Pancreas (tissue), 10 donors: ENCODE data around the gene EBLN1. TPM values are rescaled to one million over a fixed set of nuclear protein-coding genes. Genes with fewer than 3 reads are reported as not detected.

Experiments
- ATAC-seq, 4 donors: fragments of 200-7000 bp; cut with Tn5 transposase; one replicate each; pipeline versions ENCODE4 v1.8.0 to v1.9.1; 2020; ENCODE audit warnings: mild to moderate bottlenecking in 4 of 4, moderate library complexity in 4 of 4
- DNase-seq, 6 donors: peaks; one replicate each; pipeline ENCODE4 v3.0.0-alpha.2; 2020
- FAIRE-seq: peaks from 2 replicates; lab custom pipeline; 2012; peaks lifted over from hg19 to GRCh38; lab: Jason Lieb, UNC
- H3K27ac ChIP-seq, 4 donors: fragments of 200-600 bp; sonication (generic); 1 replicate in 3 of 4; 2 replicates in 1 of 4; pipeline versions ENCODE4 v1.5.0 to v1.8.0; 2020
- H3K27me3 ChIP-seq, 4 donors: fragments of 200-600 bp; one replicate each; pipeline ENCODE4 v1.8.0; 2021
- H3K36me3 ChIP-seq, 3 donors: fragments of 200-600 bp; sonication (generic) in 1 of 3; one replicate each; pipeline versions ENCODE4 v1.5.0 to v1.8.0; 2020 to 2021
- H3K4me1 ChIP-seq, 3 donors: fragments of 200-600 bp; one replicate each; pipeline ENCODE4 v1.8.0; 2021
- H3K4me3 ChIP-seq, 4 donors: fragments of 200-600 bp; sonication (generic) in 2 of 4; one replicate each; pipeline versions ENCODE4 v1.5.0 to v1.8.0; 2020 to 2021
- H3K9me3 ChIP-seq, 4 donors: fragments of 200-600 bp; one replicate each; pipeline ENCODE4 v1.8.0; 2021
- WGBS, 2 donors: extraction: QIAGEN DNeasy Blood & Tissue Kit; methylation state at CpG; one replicate each; pipeline ENCODE4 v1.1.7; 2013; 5-methylcytosine and 5-hydroxymethylcytosine counted together
- intact Hi-C, 3 donors: fragments of 100-400 bp; cut with DNase I; formaldehyde crosslinking; loops; one replicate each; pipeline versions ENCODE4 v1.11.1 to v1.14.2; 2022
- polyA plus RNA-seq, 2 donors: library from polyadenylated mRNA; stranded (reverse); fragments of 200-250 nt; gene quantifications; one replicate each; pipeline ENCODE4 v1.2.3, GENCODE V29; 2013
- total RNA-seq, 6 donors: library from RNA; stranded (reverse); fragmentation: NEBNext Ultra II Directional in 4 of 6; extraction: Animal tissue kit (Norgen Biotek cat#: 25700) in 4 of 6; gene quantifications; one replicate each; pipeline versions ENCODE4 v1.2.1 to v1.2.4, GENCODE V29; 2021 to 2023
- TF ChIP-seq, protein P1 (sequence below), 4 donors: fragments of 200-600 bp; sonication (generic) in 3 of 4; IDR thresholded peaks; one replicate each; pipeline versions ENCODE4 v1.5.0 to v1.8.0; 2021; ENCODE audit warnings: antibody characterized with exemption in 4 of 4
- donor health status: healthy with polysubstance abuse.
- donor health status: DM: no; HTN: no; CAD: no; lungs with moderate emphysema.
- donor health status: DM: no; HTN: no; CAD: no.
- donor health status: control.
- donor health status: control.
- donor health status: Bipolar disorder and iron deficiency.
- donor health status: DM: yes; HTN: yes; CAD: no.
- donor health status: DM: no; HTN: no; CAD: no.
- donor health status: DM: no; HTN: no; CAD: no.
- donor health status: DM: yes; HTN: yes; CAD: no.

Gene EBLN1
- total and polyA plus RNA-seq, 8 donors = not detected

DNA sequence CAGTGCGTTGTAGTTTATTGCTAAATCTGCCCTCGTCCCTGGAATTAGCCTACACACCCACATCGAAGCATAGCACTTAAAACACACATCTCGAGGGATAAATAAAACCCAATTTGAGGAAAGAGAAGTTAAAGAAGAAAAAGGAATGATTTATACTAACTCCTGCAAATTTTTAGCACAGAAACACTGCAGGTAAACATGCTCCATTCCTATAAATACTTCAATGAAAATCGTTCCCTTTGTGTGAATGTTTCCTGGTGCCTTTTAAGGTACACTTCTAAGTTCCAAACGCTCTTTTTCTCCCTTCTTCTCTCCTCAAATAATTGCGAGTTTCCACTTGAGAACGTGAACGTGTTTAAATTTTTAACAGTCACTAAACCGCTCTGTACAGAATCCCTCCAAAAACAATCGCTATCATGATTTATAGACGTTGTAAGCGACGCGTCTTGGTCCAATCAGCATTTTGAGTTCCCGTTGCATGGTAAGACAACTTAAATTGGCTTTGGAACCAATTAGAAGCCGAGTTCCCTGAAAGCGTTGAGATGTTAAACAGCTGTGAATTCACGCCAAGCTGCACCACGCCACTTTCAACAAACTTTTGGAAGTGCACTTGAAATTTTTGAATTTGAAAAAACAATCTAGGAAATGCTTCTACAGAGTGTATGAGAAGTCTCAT, 12.5 kb upstream of the EBLN1 start:
- Histone ChIP-seq H3K9me3 (no peaks in the 10 kb centered on the region), H3K4me3 (peak overlapping the region; percentile 43 to 78 (median 58)), H3K27ac (peak overlapping the region in 3 of 4 donors; percentile 90 to 96 (median 90)), H3K27me3 (no peaks in the 10 kb centered on the region), H3K36me3 (no peaks in the 10 kb centered on the region), H3K4me1 (peaks cover 0 to 8% (median 0%) of the 10 kb centered on the region in 3 donors)
- ATAC-seq = peak in 2 of 4 donors; percentile 23 to 41
- FAIRE-seq = peak; percentile 26
- TF ChIP-seq, protein P1, sequence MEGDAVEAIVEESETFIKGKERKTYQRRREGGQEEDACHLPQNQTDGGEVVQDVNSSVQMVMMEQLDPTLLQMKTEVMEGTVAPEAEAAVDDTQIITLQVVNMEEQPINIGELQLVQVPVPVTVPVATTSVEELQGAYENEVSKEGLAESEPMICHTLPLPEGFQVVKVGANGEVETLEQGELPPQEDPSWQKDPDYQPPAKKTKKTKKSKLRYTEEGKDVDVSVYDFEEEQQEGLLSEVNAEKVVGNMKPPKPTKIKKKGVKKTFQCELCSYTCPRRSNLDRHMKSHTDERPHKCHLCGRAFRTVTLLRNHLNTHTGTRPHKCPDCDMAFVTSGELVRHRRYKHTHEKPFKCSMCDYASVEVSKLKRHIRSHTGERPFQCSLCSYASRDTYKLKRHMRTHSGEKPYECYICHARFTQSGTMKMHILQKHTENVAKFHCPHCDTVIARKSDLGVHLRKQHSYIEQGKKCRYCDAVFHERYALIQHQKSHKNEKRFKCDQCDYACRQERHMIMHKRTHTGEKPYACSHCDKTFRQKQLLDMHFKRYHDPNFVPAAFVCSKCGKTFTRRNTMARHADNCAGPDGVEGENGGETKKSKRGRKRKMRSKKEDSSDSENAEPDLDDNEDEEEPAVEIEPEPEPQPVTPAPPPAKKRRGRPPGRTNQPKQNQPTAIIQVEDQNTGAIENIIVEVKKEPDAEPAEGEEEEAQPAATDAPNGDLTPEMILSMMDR (IDR thresholded peaks at IDR 0.05) = no peak
- 0 to 1% methylated on average over 20 of the region's 20 CpGs for WGBS, 2 donors
- intact Hi-C loops = no loop called here
- no peak for DNase-seq

DNA sequence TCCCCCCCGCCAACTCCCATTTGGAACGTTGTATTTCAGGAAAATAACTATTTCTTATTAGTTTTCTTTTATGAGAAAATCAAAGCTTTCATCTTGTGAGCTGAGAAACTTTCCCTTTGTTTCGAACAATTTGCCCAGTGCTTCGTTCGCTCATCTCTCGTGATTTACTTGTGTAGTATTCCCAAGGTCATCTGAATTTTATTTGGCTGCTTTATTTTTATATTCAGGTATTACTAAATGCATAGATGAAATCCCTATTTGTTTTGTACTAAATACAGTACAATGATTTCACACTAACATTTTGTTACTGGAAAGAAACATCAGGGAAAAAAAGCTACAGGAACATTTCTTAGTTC, 12.0 kb upstream of the EBLN1 start:
- DNase-seq (no peak), ATAC-seq (peak in 1 of 4 donors; percentile 8), FAIRE-seq (no peak)
- Histone ChIP-seq H3K4me3 (peak overlapping the region; percentile 43 to 78 (median 58)), H3K27ac (peak overlapping the region in 3 of 4 donors; percentile 90 to 96 (median 90)), H3K36me3 (no peaks in the 10 kb centered on the region), H3K9me3 (no peaks in the 10 kb centered on the region), H3K4me1 (peaks cover 0 to 8% (median 0%) of the 10 kb centered on the region in 3 donors), H3K27me3 (no peaks in the 10 kb centered on the region)
- whole genome bisulfite sequencing, 2 donors = 1 to 3% methylated on average over 6 of the region's 6 CpGs
- TF ChIP-seq, protein P1 (IDR thresholded peaks at IDR 0.05) = no peak
- intact Hi-C loops = no loop called here

DNA sequence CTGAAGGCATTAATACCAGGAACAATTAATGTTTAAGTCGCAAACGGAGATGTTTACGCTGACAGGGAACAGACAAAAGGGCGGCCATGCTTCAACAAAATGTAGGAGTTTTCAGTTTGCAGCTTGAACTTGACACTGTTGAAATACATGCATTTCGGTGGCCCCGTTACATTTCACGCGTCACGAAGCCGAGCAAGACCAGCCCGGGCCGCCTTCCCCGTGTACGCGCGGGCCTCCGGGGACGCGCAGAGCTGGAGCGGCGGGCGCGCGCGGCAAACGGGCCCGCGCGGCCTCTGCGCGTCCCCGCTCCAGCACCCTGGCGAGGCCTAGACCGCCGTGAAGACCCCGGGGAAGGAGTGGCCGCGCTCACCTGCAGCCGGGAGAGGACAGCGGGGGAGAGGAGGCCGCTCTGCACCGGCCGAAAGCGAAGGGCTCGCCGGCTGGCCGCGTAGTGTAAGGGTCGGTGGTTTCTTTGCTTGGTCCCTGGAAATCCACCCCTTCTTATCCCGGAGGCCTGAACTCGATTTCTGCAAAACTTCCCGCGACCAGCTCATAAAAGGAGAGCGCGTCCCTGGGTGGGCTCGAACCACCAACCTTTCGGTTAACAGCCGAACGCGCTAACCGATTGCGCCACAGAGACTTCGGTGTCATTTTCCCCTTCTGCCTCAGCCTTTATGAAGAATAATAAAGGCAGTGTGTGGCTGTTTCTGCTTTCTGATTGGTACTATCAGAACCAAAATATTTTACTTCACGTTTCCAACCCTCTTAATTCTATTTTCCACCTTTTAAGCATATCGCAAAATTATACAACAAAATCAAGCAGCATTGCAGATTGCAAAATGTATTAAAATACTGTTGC, 11.4 kb upstream of the EBLN1 start:
- no peaks in the 10 kb centered on the region for H3K27me3 ChIP-seq
- peaks cover 0 to 8% (median 0%) of the 10 kb centered on the region in 3 donors for H3K4me1 ChIP-seq
- H3K4me3 ChIP-seq = peak overlapping the region; percentile 43 to 78 (median 58)
- no peaks in the 10 kb centered on the region for H3K36me3 ChIP-seq
- TF ChIP-seq, protein P1 (IDR thresholded peaks at IDR 0.05) = no peak
- FAIRE-seq (peak; percentile 5), DNase-seq (peak; percentile 80 to 92 (median 86)), ATAC-seq (peak; percentile 96 to 98 (median 98))
- H3K9me3 ChIP-seq = no peaks in the 10 kb centered on the region
- intact Hi-C loops = no loop called here
- WGBS, 2 donors = 0 to 1% methylated on average over 64 to 65 of the region's 65 CpGs
- peak overlapping the region; percentile 80 to 96 (median 90) for H3K27ac ChIP-seq

DNA sequence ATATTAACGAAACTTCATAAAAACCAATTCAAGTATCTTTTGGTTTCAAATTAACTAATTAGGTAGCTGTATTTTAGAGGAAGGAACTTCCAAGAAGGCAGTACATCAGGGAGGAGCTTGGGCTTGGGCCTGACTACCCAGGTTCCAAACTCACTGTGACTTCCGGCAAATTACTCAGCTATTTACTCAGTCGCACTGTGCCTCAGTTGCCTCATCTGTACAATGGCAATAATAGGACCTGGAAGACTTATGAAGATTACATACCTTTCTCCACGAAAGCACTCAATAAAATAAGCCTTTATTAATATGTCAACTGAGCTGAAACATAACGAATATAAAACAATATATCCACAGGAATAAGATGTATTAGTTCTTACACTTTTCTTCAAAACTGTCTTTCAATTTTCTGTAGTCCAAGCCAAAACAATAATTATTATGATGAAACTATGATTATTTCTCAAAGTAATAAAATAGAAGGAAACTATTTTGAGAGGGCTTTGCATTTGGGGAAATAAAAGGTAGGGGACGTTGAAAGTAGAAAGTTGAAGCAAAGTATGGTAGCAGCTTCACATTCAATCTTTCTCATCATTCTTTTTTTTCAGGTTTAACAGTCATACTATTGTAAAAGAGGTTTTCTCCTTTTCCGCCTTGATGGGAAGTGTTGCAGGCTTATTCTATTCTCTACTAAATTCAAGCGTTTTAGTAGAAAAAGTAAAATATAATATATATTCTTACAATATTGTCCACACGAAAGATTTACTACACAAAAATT, 10.5 kb upstream of the EBLN1 start:
- FAIRE-seq (peak; percentile 17), ATAC-seq (no peak), DNase-seq (no peak)
- H3K36me3 ChIP-seq = no peaks in the 10 kb centered on the region
- H3K4me1 ChIP-seq = peaks cover 0 to 8% (median 0%) of the 10 kb centered on the region in 3 donors
- TF ChIP-seq, protein P1 (IDR thresholded peaks at IDR 0.05) = no peak
- intact Hi-C loops = no loop called here
- WGBS, 2 donors = 42 to 56% methylated on average over 9 of the region's 9 CpGs
- H3K9me3 ChIP-seq = no peaks in the 10 kb centered on the region
- H3K27me3 ChIP-seq = no peaks in the 10 kb centered on the region
- peak overlapping the region in 3 of 4 donors; percentile 90 to 96 (median 90) for H3K27ac ChIP-seq
- H3K4me3 ChIP-seq = peak overlapping the region; percentile 43 to 78 (median 58)
